Measurements from ENCODE around the gene PACSIN1.

Gene PACSIN1

DNA sequence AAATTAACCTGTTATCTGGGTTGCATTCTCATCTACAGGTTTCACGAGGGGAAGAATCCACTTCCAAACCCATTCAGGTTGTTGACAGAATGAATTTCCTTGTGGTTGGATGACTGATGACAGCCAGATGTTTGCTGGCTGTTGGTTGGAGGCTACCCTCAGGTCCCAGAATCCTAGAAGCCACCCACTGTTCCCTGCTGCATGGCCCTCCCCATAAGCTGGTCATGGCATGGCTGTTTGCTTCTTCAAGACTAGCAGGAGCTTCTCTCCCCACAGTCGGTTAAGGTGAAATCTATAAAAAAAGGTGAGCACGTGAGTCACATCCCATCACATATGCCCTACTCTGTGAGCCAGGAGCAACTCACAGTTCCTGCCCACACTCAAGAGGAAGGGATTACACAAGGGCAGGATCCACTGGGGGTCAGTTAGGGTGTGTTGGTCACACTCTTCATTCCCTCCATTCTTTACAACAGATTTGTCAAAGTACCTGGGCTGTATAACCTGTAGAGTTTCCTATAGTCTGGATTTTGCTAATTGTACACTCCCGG lies 20.5 kb upstream of the PACSIN1 start:
- TF ChIP-seq, protein P1, sequence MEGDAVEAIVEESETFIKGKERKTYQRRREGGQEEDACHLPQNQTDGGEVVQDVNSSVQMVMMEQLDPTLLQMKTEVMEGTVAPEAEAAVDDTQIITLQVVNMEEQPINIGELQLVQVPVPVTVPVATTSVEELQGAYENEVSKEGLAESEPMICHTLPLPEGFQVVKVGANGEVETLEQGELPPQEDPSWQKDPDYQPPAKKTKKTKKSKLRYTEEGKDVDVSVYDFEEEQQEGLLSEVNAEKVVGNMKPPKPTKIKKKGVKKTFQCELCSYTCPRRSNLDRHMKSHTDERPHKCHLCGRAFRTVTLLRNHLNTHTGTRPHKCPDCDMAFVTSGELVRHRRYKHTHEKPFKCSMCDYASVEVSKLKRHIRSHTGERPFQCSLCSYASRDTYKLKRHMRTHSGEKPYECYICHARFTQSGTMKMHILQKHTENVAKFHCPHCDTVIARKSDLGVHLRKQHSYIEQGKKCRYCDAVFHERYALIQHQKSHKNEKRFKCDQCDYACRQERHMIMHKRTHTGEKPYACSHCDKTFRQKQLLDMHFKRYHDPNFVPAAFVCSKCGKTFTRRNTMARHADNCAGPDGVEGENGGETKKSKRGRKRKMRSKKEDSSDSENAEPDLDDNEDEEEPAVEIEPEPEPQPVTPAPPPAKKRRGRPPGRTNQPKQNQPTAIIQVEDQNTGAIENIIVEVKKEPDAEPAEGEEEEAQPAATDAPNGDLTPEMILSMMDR (IDR thresholded peaks at IDR 0.05; ENCODE audit: low read depth, low read length): no peak

GRCh38 chr6:34447386-34447785 lies 18.5 kb upstream of the PACSIN1 start:
- TF ChIP-seq, protein P1 (IDR thresholded peaks at IDR 0.05; ENCODE audit: low read depth, low read length): no peak
- DNase-seq (ENCODE audit: extremely low read depth, low read depth): no peak

More for the DNA sequence above, 20.5 kb upstream of the PACSIN1 start:
- DNase-seq (ENCODE audit: extremely low read depth, low read depth): no peak

GRCh38 chr6:34447910-34448309 lies 18.0 kb upstream of the PACSIN1 start:
- no peak for DNase-seq (ENCODE audit: extremely low read depth, low read depth)
- TF ChIP-seq, protein P1 (IDR thresholded peaks at IDR 0.05; ENCODE audit: low read depth, low read length): no peak

DNA sequence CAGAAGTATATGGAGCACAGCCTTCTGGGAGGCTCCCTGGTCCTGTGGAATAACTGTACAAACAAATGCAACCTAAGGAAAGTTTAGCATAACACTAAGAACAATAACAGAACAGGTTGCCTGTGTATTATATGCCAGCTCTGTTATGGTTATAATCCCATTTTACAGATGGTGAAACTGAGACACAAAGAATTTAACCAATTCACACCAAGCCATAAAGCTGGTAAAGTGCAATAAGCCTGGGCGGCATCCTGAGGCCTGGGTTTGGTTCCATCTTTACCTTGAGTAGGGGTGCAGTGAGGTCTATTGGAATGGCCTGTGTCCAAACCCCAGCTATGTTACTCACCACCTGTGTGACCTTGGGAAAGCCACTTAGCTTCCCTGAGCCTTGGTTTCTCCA lies 14.7 kb upstream of the PACSIN1 start:
- TF ChIP-seq, protein P1 (IDR thresholded peaks at IDR 0.05; ENCODE audit: low read depth, low read length): no peak
- DNase-seq (ENCODE audit: extremely low read depth, low read depth): no peak

DNA sequence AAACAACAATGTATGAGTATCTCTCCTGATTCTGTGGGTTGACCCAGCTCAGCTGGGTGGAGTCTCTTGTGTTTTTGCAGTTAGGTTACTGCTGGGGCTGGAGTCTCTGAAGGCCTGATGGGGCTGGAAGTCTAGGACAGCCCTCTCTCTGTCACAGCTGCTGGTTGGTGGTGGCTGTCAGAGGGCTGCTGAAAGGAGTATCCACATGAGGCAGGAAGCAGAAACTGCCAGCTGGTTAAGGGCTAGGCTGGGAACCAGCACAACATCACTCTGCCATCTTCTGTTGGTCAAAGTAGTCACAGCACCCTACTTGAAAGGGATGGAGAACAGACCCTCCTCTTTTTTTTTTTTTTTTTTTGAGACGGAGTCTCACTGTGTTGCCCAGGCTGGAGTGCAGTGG lies 10.0 kb upstream of the PACSIN1 start:
- no peak for DNase-seq (ENCODE audit: extremely low read depth, low read depth)
- TF ChIP-seq, protein P1 (IDR thresholded peaks at IDR 0.05; ENCODE audit: low read depth, low read length): no peak

- DNase-seq (ENCODE audit: extremely low read depth, low read depth): no peak
- TF ChIP-seq, protein P1 (IDR thresholded peaks at IDR 0.05; ENCODE audit: low read depth, low read length): no peak
Measured at GRCh38 chr6:34457382-34457741, 8.5 kb upstream of the PACSIN1 start.

DNA sequence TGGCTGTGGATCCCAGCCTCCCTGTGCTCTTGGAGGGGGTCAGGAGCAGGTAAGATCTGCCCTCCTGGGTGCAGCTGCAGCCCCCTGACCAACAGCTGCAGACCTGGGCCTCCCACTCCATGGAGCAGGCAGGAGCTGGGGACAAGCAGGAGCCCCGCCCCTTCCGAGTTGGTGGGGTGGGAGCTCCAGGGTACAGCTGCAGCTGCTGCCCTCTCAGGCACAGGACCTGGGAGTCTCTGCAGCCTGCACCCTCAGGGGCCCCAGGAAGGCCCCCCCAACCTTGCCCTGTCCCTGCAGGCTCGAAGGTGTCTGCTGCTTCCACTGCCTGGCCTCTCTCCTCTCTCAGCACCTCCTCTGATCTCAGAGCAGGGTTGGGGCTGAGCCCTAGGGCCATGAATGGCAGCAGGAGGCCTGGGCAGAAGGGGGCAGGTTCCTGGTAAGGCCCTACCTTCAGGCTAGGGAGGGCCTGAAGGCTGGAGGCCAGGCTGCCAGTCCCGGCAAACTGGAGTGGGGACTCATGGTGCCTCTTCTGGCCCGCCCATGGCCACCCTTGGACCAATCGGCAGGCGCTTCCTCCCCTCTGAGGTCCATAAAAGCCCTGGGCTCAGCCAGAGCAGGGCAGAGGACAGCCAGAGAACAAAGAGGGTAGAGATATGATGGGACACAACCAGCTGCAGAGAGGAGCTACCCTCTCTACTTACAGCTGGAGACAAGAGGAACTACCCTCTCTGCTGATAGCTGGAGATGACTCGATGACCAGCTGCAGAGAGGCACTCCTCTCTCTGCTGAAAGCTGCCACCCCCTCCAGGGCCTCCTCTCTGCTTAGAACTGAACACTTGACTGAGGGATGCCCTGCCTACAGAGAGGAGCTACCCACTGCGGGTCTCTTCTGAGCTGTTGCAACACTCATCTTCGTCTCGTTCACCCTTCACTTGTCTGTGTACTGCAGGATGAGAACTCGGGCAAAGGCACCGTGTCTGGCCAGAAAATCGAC lies 7.8 kb upstream of the PACSIN1 start:
- DNase-seq (ENCODE audit: extremely low read depth, low read depth): no peak
- TF ChIP-seq, protein P1 (IDR thresholded peaks at IDR 0.05; ENCODE audit: low read depth, low read length): no peak

Data from AG09319 (cell line).